Kidney epithelial cell (primary cell): Measurements from ENCODE around the gene PCP4L1. TPM values are rescaled to one million over a fixed set of nuclear protein-coding genes. Genes with fewer than 3 reads are reported as not detected.

Experiments
- DNase-seq: peaks from one replicate; pipeline ENCODE4 v3.0.0-alpha.2; 2010; ENCODE audit warnings: low read depth
- H3K27me3 ChIP-seq: 2 replicates; pipeline ENCODE4 v1.6.0; 2011; ENCODE audit warnings: low read length; ENCODE audit not compliant: control insufficient read depth, insufficient read depth
- H3K36me3 ChIP-seq: 2 replicates; pipeline ENCODE4 v1.5.1; 2011; ENCODE audit warnings: low read length; ENCODE audit not compliant: control insufficient read depth, insufficient read depth
- H3K4me3 ChIP-seq: 2 replicates; pipeline ENCODE4 v1.5.1; 2011; ENCODE audit warnings: low read depth, mild to moderate bottlenecking, control low read depth, low read length
- total RNA-seq: library from RNA; depleted of rRNA; stranded (reverse); fragments of >200 nt; gene quantifications from 2 replicates; pipeline ENCODE4 v1.2.3, GENCODE V29; 2015
- TF ChIP-seq, protein P1 (sequence below): IDR thresholded peaks from 2 replicates; pipeline ENCODE4 v1.5.1; 2011; ENCODE audit warnings: mild to moderate bottlenecking, moderate library complexity, low read length, control low read depth, inconsistent platforms; ENCODE audit not compliant: insufficient read depth, poor library complexity, severe bottlenecking

Gene PCP4L1
- total RNA-seq, 1 donor from 2014 or later: not detected

DNA sequence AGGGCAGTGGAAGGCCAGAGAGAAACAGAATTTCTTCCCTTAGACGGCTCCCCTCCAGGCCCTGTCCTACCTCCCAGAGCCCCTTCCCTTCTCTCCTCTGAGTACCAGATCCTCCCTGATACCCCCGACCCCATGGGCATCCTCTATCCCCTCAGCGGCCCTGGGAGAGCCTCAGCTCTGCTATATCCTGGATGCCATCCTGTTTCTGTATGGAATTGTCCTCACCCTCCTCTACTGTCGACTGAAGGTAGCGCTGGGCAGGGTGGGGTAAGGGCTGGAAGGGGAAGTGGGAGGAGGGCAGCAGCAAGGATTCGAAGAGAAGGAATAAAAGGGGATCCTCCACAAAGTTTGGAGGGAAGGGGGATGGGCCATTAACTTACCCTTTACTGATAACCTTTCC lies 40.7 kb upstream of the PCP4L1 start:
- DNase-seq: no peak
- Histone ChIP-seq H3K4me3 (no peak overlapping the region), H3K36me3 (no peaks in the 10 kb centered on the region), H3K27me3 (no peaks in the 10 kb centered on the region)
- TF ChIP-seq, protein P1, sequence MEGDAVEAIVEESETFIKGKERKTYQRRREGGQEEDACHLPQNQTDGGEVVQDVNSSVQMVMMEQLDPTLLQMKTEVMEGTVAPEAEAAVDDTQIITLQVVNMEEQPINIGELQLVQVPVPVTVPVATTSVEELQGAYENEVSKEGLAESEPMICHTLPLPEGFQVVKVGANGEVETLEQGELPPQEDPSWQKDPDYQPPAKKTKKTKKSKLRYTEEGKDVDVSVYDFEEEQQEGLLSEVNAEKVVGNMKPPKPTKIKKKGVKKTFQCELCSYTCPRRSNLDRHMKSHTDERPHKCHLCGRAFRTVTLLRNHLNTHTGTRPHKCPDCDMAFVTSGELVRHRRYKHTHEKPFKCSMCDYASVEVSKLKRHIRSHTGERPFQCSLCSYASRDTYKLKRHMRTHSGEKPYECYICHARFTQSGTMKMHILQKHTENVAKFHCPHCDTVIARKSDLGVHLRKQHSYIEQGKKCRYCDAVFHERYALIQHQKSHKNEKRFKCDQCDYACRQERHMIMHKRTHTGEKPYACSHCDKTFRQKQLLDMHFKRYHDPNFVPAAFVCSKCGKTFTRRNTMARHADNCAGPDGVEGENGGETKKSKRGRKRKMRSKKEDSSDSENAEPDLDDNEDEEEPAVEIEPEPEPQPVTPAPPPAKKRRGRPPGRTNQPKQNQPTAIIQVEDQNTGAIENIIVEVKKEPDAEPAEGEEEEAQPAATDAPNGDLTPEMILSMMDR: no peak

DNA sequence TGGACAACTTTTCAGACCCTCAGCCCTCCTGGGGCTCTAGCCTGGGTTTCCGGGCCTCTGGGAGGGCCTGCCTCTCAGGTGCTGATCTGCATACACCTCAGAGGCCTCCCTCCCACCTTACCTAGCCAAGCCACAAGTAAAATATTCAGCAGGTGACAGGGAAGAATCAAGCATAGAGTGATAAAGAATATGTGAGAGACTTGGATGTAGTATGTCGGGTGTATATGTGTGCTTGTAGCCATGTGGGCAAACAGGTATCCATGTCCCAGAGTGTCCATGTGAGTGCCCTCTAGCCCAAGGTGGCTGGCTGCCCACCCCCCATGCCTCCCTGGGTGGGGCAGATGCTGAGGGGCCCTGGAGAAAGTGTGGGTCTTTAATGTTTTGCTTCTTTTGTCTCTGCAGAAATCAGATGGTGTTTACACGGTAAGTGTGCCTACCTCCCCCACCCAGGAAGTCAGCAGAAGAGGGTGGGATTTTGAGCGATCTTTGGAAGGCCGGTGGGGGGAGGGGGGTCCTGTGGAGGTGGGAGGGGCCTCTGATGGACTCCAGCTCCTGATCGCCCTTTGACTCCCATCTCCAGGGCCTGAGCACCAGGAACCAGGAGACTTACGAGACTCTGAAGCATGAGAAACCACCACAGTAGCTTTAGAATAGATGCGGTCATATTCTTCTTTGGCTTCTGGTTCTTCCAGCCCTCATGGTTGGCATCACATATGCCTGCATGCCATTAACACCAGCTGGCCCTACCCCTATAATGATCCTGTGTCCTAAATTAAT lies 40.1 kb upstream of the PCP4L1 start:
- DNase-seq: no peak
- no peaks in the 10 kb centered on the region for H3K27me3 ChIP-seq
- TF ChIP-seq, protein P1: no peak
- H3K4me3 ChIP-seq: no peak overlapping the region
- H3K36me3 ChIP-seq: no peaks in the 10 kb centered on the region

DNA sequence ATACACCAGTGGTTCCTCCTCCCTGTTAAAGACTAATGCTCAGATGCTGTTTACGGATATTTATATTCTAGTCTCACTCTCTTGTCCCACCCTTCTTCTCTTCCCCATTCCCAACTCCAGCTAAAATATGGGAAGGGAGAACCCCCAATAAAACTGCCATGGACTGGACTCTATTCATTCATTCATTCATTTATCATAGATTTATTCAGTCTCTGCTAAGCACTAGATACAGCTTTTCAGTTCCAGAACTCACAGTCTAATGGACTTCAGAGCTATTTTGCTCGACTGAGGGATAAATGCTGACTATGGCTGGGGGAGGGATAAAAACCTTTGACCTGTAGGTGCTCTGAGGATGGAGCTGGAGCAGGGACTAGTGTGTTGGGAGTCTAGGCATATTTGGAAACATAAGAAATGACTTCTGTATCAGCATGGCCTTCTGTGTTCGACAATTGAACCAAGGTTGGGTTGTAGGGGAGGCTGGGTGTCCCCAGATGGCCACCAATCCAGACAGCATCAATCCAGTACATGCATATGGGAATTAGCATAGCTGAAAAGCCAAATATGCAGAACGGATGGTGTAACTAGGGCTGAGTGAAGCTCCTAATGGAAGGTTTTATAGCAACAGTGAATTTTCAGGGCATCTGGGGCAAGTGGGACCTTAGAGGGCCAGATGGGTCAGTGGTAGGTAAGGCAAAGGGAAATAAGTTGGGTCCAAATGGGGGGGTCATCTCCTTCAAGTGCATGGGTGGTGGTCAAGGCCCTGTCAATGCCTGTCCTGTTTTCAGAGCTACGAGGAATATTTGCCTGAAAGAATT lies 39.3 kb upstream of the PCP4L1 start:
- TF ChIP-seq, protein P1: no peak
- no peaks in the 10 kb centered on the region for H3K36me3 ChIP-seq
- DNase-seq: no peak
- no peaks in the 10 kb centered on the region for H3K27me3 ChIP-seq
- H3K4me3 ChIP-seq: no peak overlapping the region

DNA sequence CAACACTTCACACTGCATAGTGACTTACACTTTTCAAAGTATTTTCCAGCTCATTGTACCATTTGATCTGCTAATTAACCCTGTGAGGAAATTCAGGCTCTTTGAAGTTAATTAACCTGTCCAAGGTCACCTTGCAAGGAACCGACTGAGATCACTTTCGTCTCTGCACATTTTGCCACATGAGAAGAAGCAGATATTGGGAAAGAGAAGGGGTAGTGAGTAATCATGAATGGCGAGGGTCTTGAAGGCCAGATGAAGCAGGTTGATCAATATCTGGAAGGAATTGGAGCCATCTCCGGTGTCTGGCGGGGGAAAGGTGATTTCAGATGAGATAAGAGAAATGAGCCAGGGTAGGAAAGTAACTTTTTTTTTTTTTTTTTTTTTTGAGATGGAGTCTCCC lies 38.5 kb upstream of the PCP4L1 start:
- TF ChIP-seq, protein P1: no peak
- Histone ChIP-seq H3K4me3 (no peak overlapping the region), H3K27me3 (no peaks in the 10 kb centered on the region), H3K36me3 (no peaks in the 10 kb centered on the region)
- DNase-seq: no peak

DNA sequence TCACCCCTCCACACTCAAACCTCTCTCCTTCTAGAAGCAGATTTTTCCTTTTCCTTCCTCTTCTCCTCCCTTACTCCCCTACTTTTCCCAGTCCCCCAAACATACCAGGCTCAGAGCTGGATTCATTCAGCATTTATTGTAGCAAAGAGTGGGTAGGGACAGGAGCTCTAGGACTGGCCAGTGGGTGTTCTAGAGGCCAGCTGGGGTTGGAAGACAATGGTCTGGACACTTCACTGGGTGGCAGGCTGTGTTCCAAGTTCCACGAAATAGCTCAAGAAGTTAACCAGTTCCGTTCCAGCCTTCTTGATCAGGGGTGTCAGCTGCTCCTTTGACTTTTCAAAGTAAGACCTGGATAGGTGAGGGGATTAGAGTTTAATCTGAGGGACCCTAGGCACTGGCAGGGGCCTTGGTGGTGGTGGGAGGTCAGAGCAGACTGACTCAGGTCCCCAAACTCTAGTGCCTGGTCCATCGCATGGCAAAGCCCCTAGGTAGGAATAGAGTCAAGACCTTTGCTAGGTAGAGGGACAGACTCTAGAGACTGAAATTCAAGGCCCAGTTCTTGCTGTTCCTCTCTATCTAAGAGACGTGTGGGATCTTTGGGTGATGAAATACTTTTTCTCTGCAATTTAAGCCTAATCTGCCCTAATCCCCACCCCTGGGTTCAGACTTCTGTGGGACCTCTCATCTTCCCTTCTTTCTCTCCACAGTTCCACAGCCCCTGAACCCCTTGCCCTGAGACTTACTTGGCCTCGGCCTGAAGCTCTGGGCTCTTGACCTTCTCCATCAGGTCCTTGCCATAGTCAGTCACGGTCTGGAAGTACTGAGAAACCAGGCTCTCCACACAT lies 36.1 kb upstream of the PCP4L1 start:
- Histone ChIP-seq H3K36me3 (no peaks in the 10 kb centered on the region), H3K27me3 (no peaks in the 10 kb centered on the region), H3K4me3 (no peak overlapping the region)
- no peak for DNase-seq
- TF ChIP-seq, protein P1: no peak
